T-helper 1 cell (primary cell): ENCODE measurements around the gene IL16.
"Not testable (repeated sequence)": the region's sequence is repeated elsewhere in the genome, so short reads cannot be mapped to it uniquely, and the experiment has no call there.

ENCODE experiments used
- DNase-seq, 5 donors: peaks; one replicate each; pipeline ENCODE4 v3.0.0-alpha.2; 2012 to 2020

IL16 gene

GRCh38 chr15:81174792-81175327 lies 21.8 kb upstream of the IL16 start:
- no peak for DNase-seq

DNA sequence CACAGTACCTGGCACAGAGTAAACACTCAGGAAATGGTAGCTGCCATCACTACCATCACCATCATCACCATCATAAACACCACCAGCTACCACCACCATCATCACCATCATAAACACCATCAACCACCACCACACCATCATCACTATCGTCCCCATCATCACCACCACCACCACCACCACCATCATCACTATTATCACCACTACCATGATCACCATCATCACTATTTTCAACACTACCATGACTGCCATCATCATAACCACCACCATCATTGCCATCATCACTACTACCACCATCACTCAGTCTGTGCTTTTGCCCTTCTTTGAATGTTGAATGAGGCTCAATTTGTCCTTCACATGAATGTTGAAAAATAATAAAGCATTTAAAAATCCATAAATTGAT lies 21.2 kb upstream of the IL16 start:
- DNase-seq: no peak

- no peak for DNase-seq
Measured at GRCh38 chr15:81176291-81176893, 20.3 kb upstream of the IL16 start.

DNA sequence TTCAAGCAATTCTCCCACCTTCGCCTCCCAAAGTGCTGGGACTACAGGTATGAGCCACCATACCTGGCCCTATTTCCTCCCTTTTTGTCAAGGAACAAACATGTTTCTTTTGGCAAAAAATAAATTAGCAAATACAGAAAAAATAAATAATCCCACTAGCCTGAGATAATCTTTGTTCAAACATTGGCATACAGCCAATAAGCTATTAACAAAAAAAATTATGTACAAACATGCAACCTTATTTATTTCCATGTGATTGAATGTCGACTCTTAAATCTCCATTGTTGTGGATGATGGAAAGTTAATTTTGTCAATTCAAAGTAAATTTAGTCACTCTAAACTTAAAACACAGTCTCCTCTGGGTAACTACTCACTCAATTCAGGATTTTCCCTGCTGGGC lies 18.3 kb upstream of the IL16 start:
- DNase-seq: no peak

GRCh38 chr15:81181220-81181619 lies 15.5 kb upstream of the IL16 start:
- no peak for DNase-seq

DNA sequence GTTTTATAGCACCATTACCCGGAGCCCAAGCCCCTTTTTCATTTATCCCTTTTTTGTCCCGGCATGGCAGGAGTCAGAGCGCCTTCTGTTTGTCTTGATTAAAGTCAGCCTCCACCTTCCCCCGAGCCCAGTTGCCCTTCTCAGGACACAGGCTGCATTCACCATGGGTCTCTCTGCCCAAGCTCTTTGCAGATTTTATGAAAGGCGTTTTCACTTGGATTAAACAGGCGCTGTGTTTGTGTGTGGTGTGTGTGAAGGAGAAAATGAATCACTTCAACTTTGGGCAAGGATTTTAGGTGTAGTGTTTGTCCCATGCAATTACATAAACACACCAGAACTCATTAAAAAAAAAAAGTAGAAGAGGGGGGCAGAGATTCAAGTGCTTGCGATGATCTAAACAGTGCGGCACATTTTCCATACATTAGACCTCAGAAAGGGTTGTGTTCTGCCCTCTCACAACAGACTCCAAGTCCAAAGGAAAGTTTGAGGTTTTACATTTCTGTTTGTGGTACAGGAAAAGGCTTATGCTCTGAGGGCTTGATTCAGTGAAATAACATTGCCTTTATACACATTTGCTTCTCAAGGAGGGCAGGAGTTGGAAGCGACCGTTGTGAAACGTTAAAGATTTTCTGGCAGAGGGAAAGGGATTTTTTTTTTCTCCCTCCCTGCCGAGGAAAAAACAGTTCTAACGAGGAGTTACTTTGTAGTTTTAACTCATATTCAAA lies 14.5 kb upstream of the IL16 start:
- DNase-seq: no peak

DNA sequence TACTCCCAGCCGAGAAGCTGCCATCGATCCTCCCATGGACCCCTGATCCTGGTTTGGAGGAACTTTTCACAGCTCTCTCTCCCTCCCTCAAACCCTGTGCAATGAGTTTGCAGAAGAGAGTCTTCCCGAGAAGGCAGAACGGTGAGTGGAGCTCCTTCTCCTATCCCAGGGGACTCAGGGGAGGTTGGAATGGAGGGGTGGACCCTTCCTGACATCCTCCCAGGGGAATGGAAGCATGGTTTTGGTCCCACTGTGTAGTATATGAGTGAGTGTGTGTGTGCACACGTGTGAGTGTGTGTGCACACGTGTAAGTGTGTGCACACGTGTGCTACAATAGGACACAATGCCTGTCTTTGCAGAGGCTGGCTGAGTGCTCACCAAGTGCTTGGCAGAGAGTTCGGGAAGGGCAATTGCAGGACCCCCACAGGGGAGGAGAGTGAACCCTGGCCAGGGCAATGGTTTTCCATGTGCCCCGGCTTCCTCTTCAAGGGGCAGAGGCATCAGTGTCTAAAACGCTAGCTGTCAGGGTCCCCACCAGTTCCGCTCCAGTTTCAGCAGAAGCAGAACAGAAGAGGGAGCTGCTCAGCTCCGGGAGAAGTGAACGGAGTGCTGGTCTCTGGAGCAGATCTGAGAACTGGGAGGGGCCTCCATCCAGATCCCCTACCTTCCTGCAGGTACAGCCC lies 13.8 kb upstream of the IL16 start:
- no peak for DNase-seq

- DNase-seq: no peak
Measured at GRCh38 chr15:81183439-81183775, 13.3 kb upstream of the IL16 start.

- DNase-seq: no peak
Measured at GRCh38 chr15:81184188-81184587, 12.5 kb upstream of the IL16 start.

GRCh38 chr15:81185631-81186295 lies 10.9 kb upstream of the IL16 start:
- no peak for DNase-seq

- DNase-seq: no peak
Measured at GRCh38 chr15:81188354-81188753, 8.3 kb upstream of the IL16 start.

DNA sequence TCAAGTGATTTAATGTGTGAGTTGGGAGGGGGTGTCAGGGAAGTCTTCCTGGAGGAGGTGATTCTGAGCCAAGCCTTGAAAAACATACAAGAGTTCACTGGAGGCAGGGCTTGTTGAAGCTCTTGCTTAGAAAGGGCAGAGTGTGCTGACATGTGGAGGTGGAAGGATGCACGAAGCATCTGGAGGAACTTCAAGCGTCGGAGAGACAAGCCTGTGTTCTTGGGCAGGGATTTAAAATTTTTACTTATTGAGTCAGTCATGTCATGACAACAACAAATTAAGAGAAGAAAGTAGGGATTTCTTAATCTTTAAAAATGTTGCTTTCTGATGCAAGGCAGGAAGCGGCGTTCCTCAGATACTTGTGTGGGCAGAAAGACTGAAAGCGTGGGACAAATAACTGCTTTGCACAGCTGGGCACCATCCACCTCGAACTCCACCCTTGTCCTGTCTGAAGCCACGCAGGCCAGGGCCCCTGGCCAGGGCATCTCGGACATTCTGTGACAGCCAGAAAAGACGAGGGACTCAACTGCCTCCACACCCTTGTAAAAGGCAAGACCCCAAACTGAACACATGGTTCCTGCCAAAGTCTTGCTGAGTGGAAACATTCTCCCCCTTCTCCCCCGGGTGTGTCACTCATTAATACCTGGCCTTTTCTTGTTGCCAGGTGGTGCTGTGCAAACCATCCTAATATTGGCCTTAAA lies 6.9 kb upstream of the IL16 start:
- no peak for DNase-seq

GRCh38 chr15:81190922-81191507 lies 5.7 kb upstream of the IL16 start:
- DNase-seq: no peak

- DNase-seq: no peak
Measured at GRCh38 chr15:81191701-81192100, 5.0 kb upstream of the IL16 start.

DNA sequence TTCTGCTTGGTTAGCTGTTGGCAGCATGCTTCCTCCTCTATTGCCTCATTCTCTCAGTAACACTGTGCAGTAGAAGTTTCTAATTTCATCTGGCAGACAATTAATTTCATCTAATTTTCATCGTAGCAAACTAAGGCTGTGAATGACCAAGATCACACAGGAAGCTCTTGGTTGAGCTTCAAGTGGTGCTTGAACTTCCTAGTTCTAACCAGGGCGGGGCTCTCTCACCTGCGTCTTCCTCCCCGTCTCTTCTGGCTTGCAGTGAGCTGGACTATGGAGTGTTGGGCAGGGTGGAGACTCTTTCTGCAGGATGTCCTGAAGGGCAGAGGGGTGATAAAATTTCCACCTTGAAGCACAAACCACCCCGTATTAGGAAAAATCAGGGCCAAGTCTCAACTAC lies 2.0 kb upstream of the IL16 start:
- DNase-seq: no peak

DNA sequence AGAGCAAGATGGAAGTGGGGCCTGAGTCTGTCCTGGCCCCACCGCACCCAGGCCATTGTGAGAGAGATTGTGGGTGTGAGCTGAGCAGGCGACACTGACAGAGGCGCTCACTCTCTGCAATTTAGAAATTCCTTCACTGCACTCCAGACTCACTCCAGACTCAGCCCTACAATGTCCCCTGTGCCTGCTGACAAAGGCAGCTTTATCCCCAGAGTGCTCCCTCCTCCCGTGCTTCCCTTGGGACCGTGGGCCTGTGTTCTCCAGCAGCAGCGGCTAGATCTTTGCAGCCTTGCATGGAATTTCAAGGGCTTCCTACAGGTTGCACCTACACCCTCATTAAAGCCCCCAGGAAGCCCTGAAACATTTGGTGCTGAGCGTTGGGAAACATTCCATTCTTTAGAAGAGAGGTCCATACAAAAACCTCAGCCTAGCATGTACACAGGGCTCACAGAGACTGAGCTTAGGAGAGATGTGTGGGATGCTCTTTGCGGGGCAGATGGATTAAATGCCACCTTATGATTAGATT lies 1.3 kb upstream of the IL16 start:
- no peak for DNase-seq

DNA sequence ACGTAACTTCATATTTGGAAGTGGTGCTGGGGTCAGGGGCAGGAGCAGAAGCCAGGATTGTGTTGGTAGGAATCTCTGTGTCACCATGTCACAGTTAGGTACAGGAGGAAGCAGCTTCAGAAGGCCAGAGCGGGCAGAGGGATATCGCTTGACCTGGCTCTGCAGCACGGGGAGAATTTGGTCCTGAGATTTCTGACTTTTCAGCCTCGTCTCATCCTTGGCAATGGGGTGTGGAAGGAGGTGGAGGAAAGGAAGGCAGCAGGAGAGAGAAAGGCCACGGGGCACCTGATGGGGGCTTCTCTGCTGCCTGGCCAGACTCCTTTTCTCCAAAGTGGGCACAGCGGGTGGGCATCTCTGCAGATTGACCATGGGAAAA lies 564 bp downstream of the IL16 start:
- DNase-seq: no peak

DNA sequence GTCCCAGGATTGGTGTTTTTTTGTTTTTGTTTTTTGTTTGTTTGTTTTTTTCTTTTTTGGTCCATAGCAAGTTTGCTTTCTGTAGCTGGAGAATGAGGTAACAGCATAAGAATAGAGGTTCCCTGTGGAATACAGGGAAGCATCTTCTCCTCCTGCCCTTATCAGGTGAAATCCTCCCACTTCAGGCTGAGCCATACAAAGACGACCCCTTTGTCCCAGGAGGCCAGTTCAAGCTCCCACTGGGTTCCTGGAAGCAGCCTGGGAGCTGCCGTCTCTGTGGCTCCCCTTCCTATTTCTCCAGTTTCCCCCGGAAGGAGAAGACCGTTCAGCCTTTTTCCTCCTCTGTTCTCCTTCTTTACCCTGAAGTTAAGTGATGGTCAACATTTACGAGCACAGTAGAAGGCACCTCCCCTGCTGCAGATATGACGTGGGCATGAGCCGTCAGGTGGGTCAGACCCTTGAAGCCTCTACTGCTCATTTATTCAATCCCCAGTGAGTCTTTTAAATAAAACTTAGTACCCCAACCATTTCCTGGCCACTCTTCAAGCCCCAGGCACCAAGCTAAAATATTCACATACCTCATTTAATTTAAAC lies 1.1 kb downstream of the IL16 start:
- DNase-seq: no peak

DNA sequence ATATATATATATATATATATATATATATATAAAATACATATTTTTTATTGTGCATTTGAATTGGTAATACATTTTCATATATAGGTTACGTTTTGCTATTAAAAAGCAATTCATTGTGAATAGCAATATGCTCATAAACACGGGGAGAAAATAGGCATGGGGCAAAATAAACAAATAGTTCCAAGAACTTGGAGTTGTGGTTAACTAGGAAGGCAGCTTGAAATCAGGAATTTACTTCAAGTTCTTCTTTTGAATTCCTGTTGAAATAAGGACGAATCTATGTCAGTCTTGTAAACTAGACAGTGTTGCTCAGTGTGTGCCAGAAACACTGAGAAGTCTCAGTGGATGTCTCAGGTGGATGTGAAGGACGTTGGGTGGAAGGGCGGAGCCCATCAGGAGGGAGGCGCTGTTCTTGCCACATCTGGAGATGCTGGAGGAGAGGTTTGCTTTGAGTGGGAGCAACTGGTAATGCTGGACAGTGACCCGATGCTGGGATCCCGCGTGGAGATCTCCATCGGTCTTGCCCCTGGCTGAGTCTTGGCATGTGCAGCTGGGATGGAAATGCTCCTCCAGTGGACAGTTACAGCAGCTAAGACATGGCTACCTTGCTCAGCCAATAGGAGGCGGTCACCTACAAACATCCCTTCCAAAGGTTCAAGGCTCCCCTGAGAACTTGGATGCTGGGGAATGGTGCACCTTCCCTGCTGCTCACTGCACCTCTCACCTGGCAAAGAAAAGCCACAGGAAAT lies 2.5 kb downstream of the IL16 start:
- no peak for DNase-seq

DNA sequence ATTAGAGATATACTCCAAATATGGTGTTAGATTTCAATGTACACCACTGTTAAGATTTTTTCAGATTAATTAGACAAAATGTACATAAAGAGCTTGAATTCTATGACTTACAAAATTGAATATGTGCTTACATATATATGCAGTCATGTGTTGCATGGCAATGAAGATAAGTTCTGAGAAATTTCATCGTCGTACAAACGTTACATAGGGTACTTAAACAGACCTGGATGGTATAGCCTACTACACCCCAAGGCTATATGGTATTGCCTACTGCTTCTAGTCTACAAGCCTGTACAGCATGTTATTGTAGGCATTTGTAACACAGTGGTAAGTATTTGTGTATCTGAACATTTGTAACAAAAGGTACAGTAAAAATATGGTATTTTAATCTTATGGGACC lies 9.3 kb downstream of the IL16 start:
- DNase-seq: no peak

DNA sequence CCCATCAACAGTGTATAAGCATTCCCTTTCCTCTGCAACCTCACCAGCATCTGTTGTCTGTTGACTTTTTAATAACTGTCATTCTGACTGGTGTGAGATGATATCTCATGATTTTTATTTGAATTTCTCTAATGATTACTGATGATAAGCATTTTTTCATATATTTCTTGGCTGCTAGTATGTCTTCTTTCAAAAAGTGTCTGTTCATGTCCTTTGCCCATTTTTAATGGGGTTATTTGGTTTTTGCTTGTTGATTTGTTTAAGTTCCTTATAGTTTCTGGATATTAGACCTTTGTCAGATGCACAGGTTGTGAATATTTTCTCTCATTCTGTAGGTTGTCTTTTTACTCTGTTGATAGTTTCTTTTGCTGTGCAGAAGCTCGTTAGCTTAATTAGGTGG lies 11.3 kb downstream of the IL16 start:
- DNase-seq: not testable (repeated sequence)
